Spinal cord (tissue), 10 donors: ENCODE data around the gene SFXN5. TPM values are rescaled to one million over a fixed set of nuclear protein-coding genes. Genes with fewer than 3 reads are reported as not detected.

Experiments
- DNase-seq, 6 donors: peaks; one replicate each; pipeline versions ENCODE4 v3.0.0 to v3.0.0-alpha.2; 2013 to 2015; ENCODE audit warnings: low spot score in 6 of 6, low read depth in 4 of 6
- H3K27ac ChIP-seq: one replicate; pipeline ENCODE4 v1.5.1; 2013; ENCODE audit warnings: low read depth, low read length, control low read depth
- H3K27me3 ChIP-seq: one replicate; pipeline ENCODE4 v1.6.1; 2013; ENCODE audit warnings: low read length; ENCODE audit not compliant: control insufficient read depth, insufficient read depth
- H3K36me3 ChIP-seq: one replicate; pipeline ENCODE4 v1.6.1; 2013; ENCODE audit warnings: low read length; ENCODE audit not compliant: control insufficient read depth, insufficient read depth
- H3K4me1 ChIP-seq: one replicate; pipeline ENCODE4 v1.6.1; 2013; ENCODE audit warnings: low read length; ENCODE audit not compliant: control insufficient read depth, insufficient read depth
- H3K4me3 ChIP-seq: one replicate; pipeline ENCODE4 v1.5.1; 2013; ENCODE audit warnings: low read depth, low read length, control low read depth
- H3K9me3 ChIP-seq: one replicate; pipeline ENCODE4 v1.6.1; 2013; ENCODE audit warnings: low read length; ENCODE audit not compliant: control insufficient read depth, insufficient read depth
- WGBS: methylation state at CpG from one replicate; pipeline ENCODE4 v1.1.5; 2013; ENCODE audit warnings: missing lambda C conversion rate; ENCODE audit not compliant: insufficient coverage; 5-methylcytosine and 5-hydroxymethylcytosine counted together
- polyA plus RNA-seq, 2 donors: library from polyadenylated mRNA; unstranded; fragments of 120-200 nt; gene quantifications; one replicate each; pipeline ENCODE4 v1.2.1, GENCODE V29; 2013; ENCODE audit not compliant: insufficient read length in 2 of 2
- total RNA-seq, 2 donors: library from RNA; depleted of rRNA in 1 of 2; stranded (reverse); fragments of 120-200 nt in 1 of 2; fragments of >200 nt in 1 of 2; gene quantifications; one replicate each; pipeline versions ENCODE4 v1.2.3 to v1.2.4, GENCODE V29; 2013 to 2014
- donor health status: healthy.

SFXN5 gene
- total and polyA plus RNA-seq, 4 donors = 26.0 to 73.9 (median 54.8) TPM

DNA sequence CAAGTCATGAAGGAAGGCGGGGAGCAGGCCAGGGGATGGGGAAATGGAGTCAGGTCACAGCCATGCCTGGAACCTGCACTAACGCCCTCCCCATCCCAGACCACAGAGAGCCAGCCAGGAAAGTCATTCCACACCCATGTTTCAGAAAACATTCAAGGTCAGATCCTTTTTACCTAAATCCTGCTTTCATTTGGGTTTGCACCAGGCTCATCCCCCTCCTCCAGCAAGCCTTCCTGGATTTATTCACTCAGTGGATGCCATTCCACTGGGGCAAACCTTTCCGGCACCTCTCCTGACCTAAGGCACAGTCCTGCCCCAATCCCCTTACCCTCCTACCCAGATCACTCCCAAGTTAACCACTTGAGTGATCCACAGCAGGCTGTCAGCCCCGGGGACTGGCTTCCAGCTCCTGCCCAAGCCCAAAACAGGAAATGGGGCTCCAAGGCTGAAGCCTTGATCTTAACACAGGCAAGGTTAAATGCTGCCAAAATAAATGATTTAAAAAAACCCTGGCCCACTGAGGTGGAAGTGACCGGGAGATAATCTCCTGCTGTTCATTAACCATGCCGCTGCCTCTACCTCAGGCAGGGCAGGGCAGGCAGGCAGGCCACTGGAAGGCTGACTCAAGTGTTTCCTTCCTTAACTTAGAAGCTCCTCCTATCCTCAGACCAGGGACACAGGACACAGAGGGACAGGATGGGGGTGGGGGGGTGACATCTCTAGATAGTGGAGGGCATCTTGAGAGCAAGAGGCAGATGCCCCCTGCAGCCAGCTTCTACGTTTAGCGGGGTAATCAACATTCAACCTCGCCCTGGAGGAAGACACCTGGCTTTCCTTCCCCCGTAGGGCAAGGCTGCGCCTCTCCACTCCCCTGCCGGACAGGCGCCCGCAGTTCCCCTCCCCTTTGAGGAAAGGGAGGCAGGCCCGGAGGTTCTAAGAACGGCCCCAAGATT, 39.8 kb upstream of the SFXN5 start:
- no peaks in the 10 kb centered on the region for H3K27me3 ChIP-seq
- H3K4me3 ChIP-seq = peak overlapping the region; percentile 38
- peak overlapping the region; percentile 15 for H3K27ac ChIP-seq
- no peaks in the 10 kb centered on the region for H3K9me3 ChIP-seq
- DNase-seq = peak in 1 of 6 donors; percentile 8
- H3K4me1 ChIP-seq = peaks cover 28% of the 10 kb centered on the region
- 23% methylated on average over 15 of the region's 16 CpGs for WGBS
- peaks cover 6% of the 10 kb centered on the region for H3K36me3 ChIP-seq

DNA sequence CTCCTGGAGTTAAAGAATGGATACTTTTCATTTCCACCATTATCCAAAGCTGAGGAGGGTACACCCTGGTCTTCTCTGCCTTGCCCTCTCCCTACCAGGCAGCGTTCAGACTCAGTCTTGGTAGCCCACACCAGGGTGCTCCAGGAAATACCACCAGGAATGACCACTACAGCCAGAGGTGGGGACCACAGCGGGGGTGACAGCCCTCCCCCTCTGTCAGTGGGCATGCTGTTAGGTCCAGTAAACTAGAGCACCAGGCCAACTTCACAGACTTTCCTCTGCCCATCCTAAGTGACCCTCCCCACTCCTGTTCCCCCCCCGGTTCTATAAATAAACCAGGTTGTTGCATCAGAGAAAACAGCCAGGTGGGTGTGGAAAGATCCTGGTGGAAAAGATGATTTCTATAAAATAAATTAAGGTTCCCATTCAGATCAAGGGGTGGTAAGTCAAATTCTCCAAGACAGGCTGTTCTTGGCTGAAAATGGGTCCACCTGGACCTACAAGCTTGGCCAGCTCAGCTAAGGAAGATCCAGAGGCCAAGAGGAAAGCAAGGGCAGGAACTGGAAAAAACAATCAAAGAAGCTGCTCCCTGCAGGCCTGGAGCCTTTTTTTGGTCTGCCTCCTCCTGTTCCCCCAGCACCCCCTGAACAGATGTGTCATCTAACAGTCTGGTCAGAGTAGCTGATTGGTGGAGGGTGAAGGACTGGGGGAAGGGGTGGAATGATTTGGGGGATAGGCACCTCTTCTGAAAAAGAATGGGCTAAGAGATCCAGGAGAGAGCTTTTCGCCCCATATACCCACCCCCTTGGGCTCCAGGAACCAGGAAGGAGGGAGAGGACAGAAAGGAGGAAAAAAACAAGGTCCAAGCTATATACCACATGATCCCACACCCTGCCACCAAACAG, 38.9 kb upstream of the SFXN5 start:
- Histone ChIP-seq H3K27ac (no peak overlapping the region), H3K4me3 (no peak overlapping the region), H3K9me3 (no peaks in the 10 kb centered on the region), H3K36me3 (peaks cover 6% of the 10 kb centered on the region), H3K27me3 (no peaks in the 10 kb centered on the region), H3K4me1 (peaks cover 28% of the 10 kb centered on the region)
- WGBS = 84% methylated on average over 2 of the region's 4 CpGs
- no peak for DNase-seq

DNA sequence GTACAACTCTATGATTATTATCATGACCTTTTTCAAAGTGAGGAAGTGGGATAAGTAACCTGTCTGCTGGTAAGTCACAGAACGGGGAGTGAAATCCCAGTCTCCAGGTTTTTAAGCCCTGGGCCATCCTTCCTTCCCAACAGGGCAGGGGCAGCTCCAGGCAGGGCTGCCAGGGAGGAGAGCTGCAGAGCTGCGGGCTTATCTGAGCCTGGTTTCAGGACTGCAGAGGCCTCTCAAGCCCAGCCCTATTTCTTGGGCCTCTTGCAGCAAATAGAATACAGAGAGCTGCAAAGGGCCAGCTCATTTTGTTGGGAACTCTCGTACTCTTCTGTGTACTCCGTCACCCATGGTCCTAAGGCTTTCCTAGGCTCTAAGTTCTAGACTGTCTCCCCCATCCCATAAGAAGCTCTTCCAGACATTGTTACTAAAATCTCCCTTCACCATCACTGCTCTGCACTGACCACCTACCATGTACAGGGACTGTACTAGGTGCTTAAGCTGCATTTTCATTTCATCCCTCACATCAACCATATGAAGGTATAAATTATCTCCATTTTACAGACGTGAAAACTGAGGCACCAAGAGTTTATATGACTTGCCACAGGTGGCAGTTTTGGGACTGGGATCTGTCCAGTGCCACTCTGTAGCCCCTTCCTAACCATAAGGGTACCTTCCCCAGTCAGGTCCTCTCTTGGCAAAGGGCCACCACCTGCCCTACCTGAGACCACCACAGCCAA, 38.1 kb upstream of the SFXN5 start:
- WGBS = 95% methylated on average over 5 of the region's 5 CpGs
- Histone ChIP-seq H3K27ac (no peak overlapping the region), H3K27me3 (no peaks in the 10 kb centered on the region), H3K36me3 (peaks cover 6% of the 10 kb centered on the region), H3K4me1 (peaks cover 28% of the 10 kb centered on the region), H3K4me3 (no peak overlapping the region), H3K9me3 (no peaks in the 10 kb centered on the region)
- DNase-seq = no peak

DNA sequence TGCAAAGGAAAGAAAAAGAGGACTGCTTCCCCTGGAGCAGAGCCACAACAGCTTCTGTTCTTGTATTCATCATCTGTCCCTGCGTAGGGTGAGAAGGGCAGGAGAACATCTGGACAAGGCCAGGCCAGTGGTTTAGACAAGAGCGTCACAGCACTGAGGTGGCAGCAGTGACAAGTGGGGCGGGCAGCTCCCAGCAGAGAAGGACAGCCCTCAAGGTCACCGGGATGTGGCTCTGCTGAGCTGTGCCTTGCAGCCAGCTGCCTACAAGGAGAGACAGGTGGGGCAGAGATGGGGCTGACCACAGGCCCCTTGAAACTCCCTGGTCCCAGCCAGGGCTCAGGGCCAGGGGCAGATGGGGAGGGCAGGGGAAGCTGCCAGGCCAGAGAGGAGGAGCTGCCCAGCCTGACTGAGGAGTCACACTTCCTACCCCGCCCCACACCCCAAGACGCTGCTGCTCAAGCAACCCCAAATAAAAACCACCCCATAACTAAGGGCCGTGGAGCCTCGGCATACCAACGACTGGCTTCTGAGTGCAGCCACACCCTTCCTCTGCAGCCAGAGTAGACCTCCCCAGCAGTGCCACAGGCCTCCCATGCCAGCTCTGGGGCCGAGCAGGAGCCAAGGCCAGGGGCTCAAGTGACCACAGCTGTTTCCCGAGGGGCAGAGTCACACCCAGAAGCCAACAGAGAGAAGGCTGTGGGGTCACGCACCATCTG, 35.9 kb upstream of the SFXN5 start:
- Histone ChIP-seq H3K4me1 (peaks cover 32% of the 10 kb centered on the region), H3K27ac (no peak overlapping the region), H3K4me3 (no peak overlapping the region), H3K27me3 (no peaks in the 10 kb centered on the region), H3K9me3 (no peaks in the 10 kb centered on the region), H3K36me3 (peaks cover 6% of the 10 kb centered on the region)
- no peak for DNase-seq
- WGBS = 73% methylated on average over 11 of the region's 12 CpGs

DNA sequence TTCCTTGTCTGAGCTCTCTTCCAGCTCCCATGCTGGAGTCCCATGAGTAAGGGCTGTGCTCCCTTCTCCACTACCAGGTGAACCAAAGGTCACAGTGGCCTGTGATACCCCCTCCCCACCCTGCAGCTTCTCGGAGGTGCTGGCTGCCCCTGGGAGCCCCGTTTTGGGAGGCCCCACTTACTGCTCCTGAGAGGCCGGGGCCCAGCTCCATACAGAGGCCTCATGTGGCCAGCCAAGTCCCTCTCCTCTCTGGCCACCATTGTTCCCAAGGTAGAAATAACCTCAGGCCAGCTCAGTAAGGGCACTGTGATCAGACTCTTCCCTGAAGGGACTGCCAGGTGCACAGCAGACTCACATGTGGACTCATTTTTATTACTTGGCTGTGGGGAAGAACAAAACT, 35.3 kb upstream of the SFXN5 start:
- 83% methylated on average over 3 of the region's 3 CpGs for WGBS
- Histone ChIP-seq H3K27ac (no peak overlapping the region), H3K36me3 (peaks cover 6% of the 10 kb centered on the region), H3K4me1 (peaks cover 28% of the 10 kb centered on the region), H3K27me3 (no peaks in the 10 kb centered on the region), H3K9me3 (no peaks in the 10 kb centered on the region), H3K4me3 (no peak overlapping the region)
- no peak for DNase-seq

DNA sequence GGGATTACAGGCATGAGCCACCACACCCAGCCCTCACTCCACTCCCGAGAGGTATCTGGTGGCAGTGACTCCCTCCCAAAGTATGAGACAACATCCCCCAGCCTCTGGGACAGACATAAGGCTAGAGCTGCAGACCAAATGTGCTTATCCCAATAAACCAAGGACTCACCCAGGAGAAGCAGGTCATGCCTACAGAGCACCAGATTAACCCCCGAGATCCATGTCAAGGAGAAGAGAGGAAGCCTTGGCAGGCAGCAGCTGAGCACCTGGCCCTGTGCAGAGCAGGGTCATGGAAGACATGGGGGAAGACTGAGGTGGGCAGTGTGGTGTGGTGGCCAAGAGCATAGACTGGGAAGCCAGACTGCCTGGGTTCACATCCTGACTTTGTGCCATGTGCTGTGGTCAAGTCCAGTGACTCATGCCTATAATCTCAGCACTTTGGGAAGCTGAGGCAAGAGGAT, 34.0 kb upstream of the SFXN5 start:
- no peak for DNase-seq
- WGBS = 100% methylated on average over 2 of the region's 2 CpGs
- H3K4me1 ChIP-seq = peaks cover 15% of the 10 kb centered on the region

DNA sequence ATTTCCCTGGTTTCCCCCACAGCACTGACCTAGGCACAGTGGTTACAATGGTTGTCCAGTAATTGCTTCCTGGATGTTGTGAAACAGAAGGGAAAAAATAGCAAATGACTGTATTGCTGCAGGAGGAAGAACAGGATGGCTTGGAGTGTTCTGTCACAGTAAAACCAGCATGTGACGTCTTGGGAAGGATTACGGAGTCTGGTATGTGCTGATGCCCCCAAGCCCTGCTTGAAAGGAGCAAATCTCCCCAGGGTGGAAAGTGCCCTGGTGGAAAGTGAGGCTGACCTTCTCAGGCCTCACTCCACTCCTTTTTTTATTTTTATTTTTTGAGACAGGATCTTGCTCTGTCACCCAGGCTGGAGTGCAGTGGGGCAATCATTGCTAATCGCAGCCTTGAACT, 33.4 kb upstream of the SFXN5 start:
- no peak overlapping the region for H3K4me3 ChIP-seq
- H3K27me3 ChIP-seq = no peaks in the 10 kb centered on the region
- peaks cover 14% of the 10 kb centered on the region for H3K4me1 ChIP-seq
- peaks cover 8% of the 10 kb centered on the region for H3K36me3 ChIP-seq
- no peaks in the 10 kb centered on the region for H3K9me3 ChIP-seq
- H3K27ac ChIP-seq = no peak overlapping the region
- no peak for DNase-seq
- WGBS = 96% methylated on average over 3 of the region's 3 CpGs

More for the DNA sequence above, 34.0 kb upstream of the SFXN5 start:
- no peaks in the 10 kb centered on the region for H3K9me3 ChIP-seq
- H3K27ac ChIP-seq = no peak overlapping the region
- H3K27me3 ChIP-seq = no peaks in the 10 kb centered on the region
- no peak overlapping the region for H3K4me3 ChIP-seq
- H3K36me3 ChIP-seq = peaks cover 8% of the 10 kb centered on the region

DNA sequence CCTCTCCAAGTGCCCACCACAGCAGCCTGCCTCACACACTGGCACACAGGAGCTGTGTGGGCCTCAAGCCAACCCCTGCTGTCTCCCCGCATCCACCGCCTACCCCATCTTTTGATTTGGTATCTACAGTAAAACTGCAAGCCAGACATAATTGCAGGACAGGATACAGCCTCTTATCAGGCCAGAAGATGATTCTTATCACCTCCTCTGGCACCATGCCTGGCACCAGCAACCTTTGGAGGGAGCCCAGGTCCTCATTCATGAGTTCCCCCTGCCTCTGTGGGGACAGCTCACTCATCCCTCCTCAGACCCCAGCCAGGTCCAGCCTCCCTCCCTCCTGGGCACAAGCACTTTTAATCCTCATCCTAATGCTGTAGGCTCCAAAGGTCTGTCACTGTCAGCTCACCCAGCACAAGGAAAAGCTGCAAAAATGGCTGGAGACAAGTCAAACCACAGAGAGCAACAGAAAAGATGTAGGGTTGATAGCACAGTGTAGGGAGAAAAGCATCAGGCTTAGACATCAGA, 31.6 kb upstream of the SFXN5 start:
- no peaks in the 10 kb centered on the region for H3K9me3 ChIP-seq
- H3K4me1 ChIP-seq = peaks cover 14% of the 10 kb centered on the region
- WGBS = 67% methylated on average over 2 of the region's 2 CpGs
- no peaks in the 10 kb centered on the region for H3K27me3 ChIP-seq
- H3K36me3 ChIP-seq = peaks cover 5% of the 10 kb centered on the region
- H3K4me3 ChIP-seq = no peak overlapping the region
- DNase-seq = no peak
- no peak overlapping the region for H3K27ac ChIP-seq
